ENCODE results near the gene SCP2.

GRCh38 chr1:53025769-53026112 lies 98.7 kb downstream of the SCP2 start:
- TF ChIP-seq, protein P1, sequence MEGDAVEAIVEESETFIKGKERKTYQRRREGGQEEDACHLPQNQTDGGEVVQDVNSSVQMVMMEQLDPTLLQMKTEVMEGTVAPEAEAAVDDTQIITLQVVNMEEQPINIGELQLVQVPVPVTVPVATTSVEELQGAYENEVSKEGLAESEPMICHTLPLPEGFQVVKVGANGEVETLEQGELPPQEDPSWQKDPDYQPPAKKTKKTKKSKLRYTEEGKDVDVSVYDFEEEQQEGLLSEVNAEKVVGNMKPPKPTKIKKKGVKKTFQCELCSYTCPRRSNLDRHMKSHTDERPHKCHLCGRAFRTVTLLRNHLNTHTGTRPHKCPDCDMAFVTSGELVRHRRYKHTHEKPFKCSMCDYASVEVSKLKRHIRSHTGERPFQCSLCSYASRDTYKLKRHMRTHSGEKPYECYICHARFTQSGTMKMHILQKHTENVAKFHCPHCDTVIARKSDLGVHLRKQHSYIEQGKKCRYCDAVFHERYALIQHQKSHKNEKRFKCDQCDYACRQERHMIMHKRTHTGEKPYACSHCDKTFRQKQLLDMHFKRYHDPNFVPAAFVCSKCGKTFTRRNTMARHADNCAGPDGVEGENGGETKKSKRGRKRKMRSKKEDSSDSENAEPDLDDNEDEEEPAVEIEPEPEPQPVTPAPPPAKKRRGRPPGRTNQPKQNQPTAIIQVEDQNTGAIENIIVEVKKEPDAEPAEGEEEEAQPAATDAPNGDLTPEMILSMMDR (IDR thresholded peaks at IDR 0.05; ENCODE audit: insufficient read depth, low read depth, low read length): no peak
- TF ChIP-seq EZH2 (IDR thresholded peaks at IDR 0.05; ENCODE audit: insufficient read depth, low read length): no peak

Data from astrocyte (in vitro differentiated cells and primary cell).